DND-41 (cell line): ENCODE measurements around the gene KCNJ16.

Source experiments
- EZH2 ChIP-seq: IDR thresholded peaks from 3 replicates; pipeline ENCODE4 v1.6.1; 2012; ENCODE audit warnings: borderline replicate concordance, low read depth, mild to moderate bottlenecking, moderate library complexity, low read length, inconsistent platforms; ENCODE audit not compliant: severe bottlenecking
- TF ChIP-seq, protein P1 (sequence below): IDR thresholded peaks from 2 replicates; pipeline ENCODE4 v1.5.1; 2012; ENCODE audit warnings: borderline replicate concordance, low read length, moderate library complexity, mild to moderate bottlenecking; ENCODE audit not compliant: poor library complexity, severe bottlenecking; ENCODE audit errors: extremely low read depth

DNA sequence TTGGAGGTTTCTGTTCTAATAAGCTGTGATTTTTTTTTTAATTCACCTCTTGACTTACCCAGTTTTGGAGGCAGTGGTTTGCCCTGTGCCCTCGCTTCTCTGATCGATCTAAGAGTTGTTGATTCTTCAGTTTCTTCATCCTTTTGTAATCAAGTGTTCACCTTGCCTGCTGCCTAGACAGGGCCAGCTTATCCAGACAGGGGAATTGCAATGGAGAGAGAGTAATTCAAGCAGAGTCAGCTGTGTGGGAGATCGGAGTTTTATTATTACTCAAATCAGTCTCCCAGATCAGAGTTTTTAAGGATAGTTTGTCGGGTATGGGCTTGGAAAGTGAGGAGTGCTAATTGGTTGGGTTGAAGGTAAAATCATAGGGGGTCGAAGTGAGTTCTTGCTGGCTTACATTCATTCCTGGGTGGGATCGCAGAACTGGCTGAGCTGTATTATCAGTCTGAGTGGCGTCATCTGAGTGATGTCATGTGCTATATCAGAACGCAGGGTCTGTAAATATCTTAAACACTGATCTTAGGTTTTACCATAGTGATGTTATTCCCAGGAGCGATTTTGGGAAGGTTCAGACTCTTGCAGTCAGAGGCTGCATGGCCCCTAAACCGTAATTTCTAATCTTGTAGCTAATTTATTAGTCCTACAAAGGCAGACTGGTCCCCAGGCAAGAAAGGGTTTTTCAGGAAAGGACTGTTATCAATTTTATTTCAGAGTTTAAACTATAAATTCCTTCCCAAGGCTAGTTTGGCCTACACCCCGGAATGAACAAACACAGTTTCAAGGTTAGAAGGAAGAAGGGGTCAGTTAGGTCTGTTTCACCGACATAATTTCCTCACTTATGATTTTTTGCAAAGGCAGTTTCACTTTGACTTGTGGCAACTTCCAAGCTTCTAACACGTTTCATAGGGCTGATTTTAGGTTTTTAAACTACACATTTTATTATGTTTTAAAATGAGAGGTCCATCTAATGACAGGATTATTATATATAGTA is 21.5 kb upstream of the KCNJ16 start:
- TF ChIP-seq, protein P1, sequence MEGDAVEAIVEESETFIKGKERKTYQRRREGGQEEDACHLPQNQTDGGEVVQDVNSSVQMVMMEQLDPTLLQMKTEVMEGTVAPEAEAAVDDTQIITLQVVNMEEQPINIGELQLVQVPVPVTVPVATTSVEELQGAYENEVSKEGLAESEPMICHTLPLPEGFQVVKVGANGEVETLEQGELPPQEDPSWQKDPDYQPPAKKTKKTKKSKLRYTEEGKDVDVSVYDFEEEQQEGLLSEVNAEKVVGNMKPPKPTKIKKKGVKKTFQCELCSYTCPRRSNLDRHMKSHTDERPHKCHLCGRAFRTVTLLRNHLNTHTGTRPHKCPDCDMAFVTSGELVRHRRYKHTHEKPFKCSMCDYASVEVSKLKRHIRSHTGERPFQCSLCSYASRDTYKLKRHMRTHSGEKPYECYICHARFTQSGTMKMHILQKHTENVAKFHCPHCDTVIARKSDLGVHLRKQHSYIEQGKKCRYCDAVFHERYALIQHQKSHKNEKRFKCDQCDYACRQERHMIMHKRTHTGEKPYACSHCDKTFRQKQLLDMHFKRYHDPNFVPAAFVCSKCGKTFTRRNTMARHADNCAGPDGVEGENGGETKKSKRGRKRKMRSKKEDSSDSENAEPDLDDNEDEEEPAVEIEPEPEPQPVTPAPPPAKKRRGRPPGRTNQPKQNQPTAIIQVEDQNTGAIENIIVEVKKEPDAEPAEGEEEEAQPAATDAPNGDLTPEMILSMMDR, result no peak
- no peak for TF ChIP-seq EZH2
